ENCODE results near the gene LCP1.

- TF ChIP-seq, protein P1, sequence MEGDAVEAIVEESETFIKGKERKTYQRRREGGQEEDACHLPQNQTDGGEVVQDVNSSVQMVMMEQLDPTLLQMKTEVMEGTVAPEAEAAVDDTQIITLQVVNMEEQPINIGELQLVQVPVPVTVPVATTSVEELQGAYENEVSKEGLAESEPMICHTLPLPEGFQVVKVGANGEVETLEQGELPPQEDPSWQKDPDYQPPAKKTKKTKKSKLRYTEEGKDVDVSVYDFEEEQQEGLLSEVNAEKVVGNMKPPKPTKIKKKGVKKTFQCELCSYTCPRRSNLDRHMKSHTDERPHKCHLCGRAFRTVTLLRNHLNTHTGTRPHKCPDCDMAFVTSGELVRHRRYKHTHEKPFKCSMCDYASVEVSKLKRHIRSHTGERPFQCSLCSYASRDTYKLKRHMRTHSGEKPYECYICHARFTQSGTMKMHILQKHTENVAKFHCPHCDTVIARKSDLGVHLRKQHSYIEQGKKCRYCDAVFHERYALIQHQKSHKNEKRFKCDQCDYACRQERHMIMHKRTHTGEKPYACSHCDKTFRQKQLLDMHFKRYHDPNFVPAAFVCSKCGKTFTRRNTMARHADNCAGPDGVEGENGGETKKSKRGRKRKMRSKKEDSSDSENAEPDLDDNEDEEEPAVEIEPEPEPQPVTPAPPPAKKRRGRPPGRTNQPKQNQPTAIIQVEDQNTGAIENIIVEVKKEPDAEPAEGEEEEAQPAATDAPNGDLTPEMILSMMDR (optimal IDR thresholded peaks at IDR 0.05 in 1 of 3, IDR thresholded peaks at IDR 0.05 in 1 of 3, conservative IDR thresholded peaks at IDR 0.05 in 1 of 3; ENCODE audit: extremely low read depth in 1 of 3, insufficient read depth in 2 of 3, low read length in 3 of 3): no peak
- no peak for TF ChIP-seq EZH2 (IDR thresholded peaks at IDR 0.05; ENCODE audit: low read length)
These were observed 15.8 kb downstream of the LCP1 start for GRCh38 chr13:46166224-46166584.
